Loucy (cell line): Measurements from ENCODE around the gene DYNC2H1.

ENCODE experiments used
- H2AFZ ChIP-seq: fragments of 200-600 bp; sonication (generic); 2 replicates; pipeline ENCODE4 v1.6.0; 2016; ENCODE audit warnings: antibody characterized with exemption, mild to moderate bottlenecking, low read length, moderate library complexity
- H3F3A ChIP-seq: fragments of 200-600 bp; 2 replicates; pipeline ENCODE4 v1.6.0; 2016; ENCODE audit warnings: antibody characterized with exemption, low read depth, mild to moderate bottlenecking
- H3K27me3 ChIP-seq: fragments of 200-600 bp; sonication (generic); 2 replicates; pipeline ENCODE4 v1.6.1; 2014; ENCODE audit warnings: low read length, mild to moderate bottlenecking; ENCODE audit not compliant: insufficient read depth, poor library complexity, severe bottlenecking
- H3K36me3 ChIP-seq: fragments of 200-600 bp; sonication (generic); 2 replicates; pipeline ENCODE4 v1.6.1; 2016; ENCODE audit warnings: low read length; ENCODE audit not compliant: insufficient read depth
- H3K4me1 ChIP-seq: fragments of 200-600 bp; sonication (generic); 2 replicates; pipeline ENCODE4 v1.5.1; 2014; ENCODE audit warnings: low read length, mild to moderate bottlenecking; ENCODE audit not compliant: insufficient read depth, poor library complexity, severe bottlenecking
- H3K4me2 ChIP-seq: fragments of 200-600 bp; sonication (generic); 2 replicates; pipeline ENCODE4 v1.6.0; 2014; ENCODE audit warnings: antibody characterized with exemption, low read length, low read depth, mild to moderate bottlenecking; ENCODE audit not compliant: poor library complexity, severe bottlenecking
- H3K4me3 ChIP-seq: fragments of 200-600 bp; sonication (generic); 2 replicates; pipeline ENCODE4 v1.5.1; 2014; ENCODE audit warnings: low read length, mild to moderate bottlenecking, mixed read lengths; ENCODE audit not compliant: poor library complexity, severe bottlenecking
- H3K79me2 ChIP-seq: fragments of 200-600 bp; sonication (generic); 2 replicates; pipeline ENCODE4 v1.6.1; 2014; ENCODE audit warnings: low read length; ENCODE audit not compliant: insufficient read depth
- H3K9ac ChIP-seq: fragments of 200-600 bp; sonication (generic); 2 replicates; pipeline ENCODE4 v1.6.0; 2014; ENCODE audit warnings: mild to moderate bottlenecking, low read depth, low read length, moderate library complexity; ENCODE audit not compliant: poor library complexity, severe bottlenecking
- H3K9me2 ChIP-seq: fragments of 200-600 bp; sonication (generic); replicated peaks from 2 replicates; pipeline ENCODE4 v1.6.1; 2016; ENCODE audit warnings: low read depth, low read length, mixed read lengths
- H3K9me3 ChIP-seq: fragments of 200-600 bp; sonication (generic); 2 replicates; pipeline ENCODE4 v1.6.1; 2014; ENCODE audit warnings: mild to moderate bottlenecking, antibody characterized with exemption, low read length, low read depth; ENCODE audit not compliant: insufficient read depth
- H4K20me1 ChIP-seq: fragments of 200-600 bp; sonication (generic); 2 replicates; pipeline ENCODE4 v1.6.0; 2014; ENCODE audit warnings: antibody characterized with exemption, low read length, mild to moderate bottlenecking; ENCODE audit not compliant: insufficient read depth, poor library complexity, severe bottlenecking
- CTCF ChIP-seq: fragments of 200-600 bp; sonication (generic); conservative IDR thresholded peaks from 2 replicates; pipeline ENCODE4 v1.5.1; 2014; ENCODE audit warnings: mild to moderate bottlenecking, antibody characterized with exemption, low read length
- EZH2phosphoT487 ChIP-seq: fragments of 200-600 bp; IDR thresholded peaks from 2 replicates; pipeline ENCODE4 v1.6.1; 2018; ENCODE audit warnings: antibody characterized with exemption, mild to moderate bottlenecking, moderate library complexity, borderline replicate concordance

The DYNC2H1 gene

GRCh38 chr11:103071008-103071407, 38.2 kb upstream of the DYNC2H1 start:
- peak overlapping the region; percentile 2 for H3K9ac ChIP-seq
- H3K36me3 ChIP-seq, result peaks cover 3% of the 10 kb centered on the region; the same call in 1 of the 2 replicates
- no peaks in the 10 kb centered on the region for H3K27me3 ChIP-seq
- TF ChIP-seq CTCF (no peak), EZH2phosphoT487 (no peak)
- peaks cover 25% of the 10 kb centered on the region; the same call in 1 of the 2 replicates for H3K79me2 ChIP-seq
- peaks cover 5% of the 10 kb centered on the region for H4K20me1 ChIP-seq
- no peaks in the 10 kb centered on the region for H3K9me3 ChIP-seq
- no peaks in the 10 kb centered on the region for H3K9me2 ChIP-seq
- H2AFZ ChIP-seq, result no peak overlapping the region
- peak overlapping the region; percentile 33 for H3K4me2 ChIP-seq
- H3K4me1 ChIP-seq, result peaks cover 32% of the 10 kb centered on the region
- no peak overlapping the region for H3K4me3 ChIP-seq
- H3F3A ChIP-seq, result no peaks in the 10 kb centered on the region

- Histone ChIP-seq H2AFZ (no peak overlapping the region), H4K20me1 (no peaks in the 10 kb centered on the region), H3K4me3 (no peak overlapping the region), H3K9ac (no peak overlapping the region), H3F3A (no peaks in the 10 kb centered on the region), H3K27me3 (no peaks in the 10 kb centered on the region), H3K4me2 (no peak overlapping the region), H3K9me3 (no peaks in the 10 kb centered on the region), H3K4me1 (no peaks in the 10 kb centered on the region), H3K36me3 (peaks cover 37% of the 10 kb centered on the region; the same call in 1 of the 2 replicates), H3K9me2 (no peaks in the 10 kb centered on the region), H3K79me2 (no peaks in the 10 kb centered on the region)
- no peak for TF ChIP-seq CTCF
- no peak for TF ChIP-seq EZH2phosphoT487
These were observed 32.9 kb upstream of the DYNC2H1 start for GRCh38 chr11:103076361-103076760.

- Histone ChIP-seq H4K20me1 (no peaks in the 10 kb centered on the region), H3K9ac (no peak overlapping the region), H3K9me3 (no peaks in the 10 kb centered on the region), H3K27me3 (no peaks in the 10 kb centered on the region), H3K4me3 (no peak overlapping the region), H3K79me2 (no peaks in the 10 kb centered on the region; the same call in 1 of the 2 replicates), H3K4me2 (no peak overlapping the region), H3F3A (no peaks in the 10 kb centered on the region), H2AFZ (no peak overlapping the region), H3K36me3 (peaks cover 42% of the 10 kb centered on the region; the same call in 1 of the 2 replicates), H3K4me1 (no peaks in the 10 kb centered on the region), H3K9me2 (no peaks in the 10 kb centered on the region)
- no peak for TF ChIP-seq CTCF
- no peak for TF ChIP-seq EZH2phosphoT487
These were observed 31.7 kb upstream of the DYNC2H1 start for GRCh38 chr11:103077554-103077953.
